HEK293 (cell line): ENCODE data around the gene ELAC1.

Experiments
- CTCF ChIP-seq: fragments of 450-650 bp; formaldehyde crosslinking; IDR thresholded peaks from 2 replicates; pipeline ENCODE4 v1.5.1; 2016; ENCODE audit warnings: missing biosample characterization, missing genetic modification characterization
- HOXA7 ChIP-seq: sonication (generic); formaldehyde crosslinking; IDR thresholded peaks from 2 replicates; pipeline ENCODE4 v1.8.1; 2022; ENCODE audit warnings: missing genetic modification reagents, borderline replicate concordance
- ZEB2 ChIP-seq: fragments of 450-650 bp; formaldehyde crosslinking; IDR thresholded peaks from 2 replicates; pipeline ENCODE4 v1.5.1; 2016; ENCODE audit warnings: missing biosample characterization, missing genetic modification characterization
- ZFP37 ChIP-seq: fragments of 450-650 bp; formaldehyde crosslinking; IDR thresholded peaks from 2 replicates; pipeline ENCODE4 v1.5.1; 2016; ENCODE audit warnings: missing biosample characterization, missing genetic modification characterization
- ZNF121 ChIP-seq: fragments of 450-650 bp; formaldehyde crosslinking; IDR thresholded peaks from 2 replicates; pipeline ENCODE4 v1.5.1; 2016; ENCODE audit warnings: missing biosample characterization, missing genetic modification characterization
- ZNF140 ChIP-seq: fragments of 450-650 bp; formaldehyde crosslinking; IDR thresholded peaks from 2 replicates; pipeline ENCODE4 v1.5.1; 2016; ENCODE audit warnings: missing biosample characterization, missing genetic modification characterization
- ZNF24 ChIP-seq: fragments of 450-650 bp; formaldehyde crosslinking; IDR thresholded peaks from 2 replicates; pipeline ENCODE4 v1.5.1; 2016; ENCODE audit warnings: missing biosample characterization, missing genetic modification characterization
- ZNF350 ChIP-seq: fragments of 450-650 bp; formaldehyde crosslinking; IDR thresholded peaks from 2 replicates; pipeline ENCODE4 v1.5.0; 2017; ENCODE audit warnings: missing biosample characterization, mild to moderate bottlenecking, missing genetic modification characterization
- ZNF549 ChIP-seq: fragments of 450-650 bp; IDR thresholded peaks from 2 replicates; pipeline ENCODE4 v1.5.1; 2018; ENCODE audit warnings: missing biosample characterization, missing genetic modification characterization, mild to moderate bottlenecking, inconsistent platforms, moderate library complexity
- ZNF610 ChIP-seq: fragments of 450-650 bp; formaldehyde crosslinking; IDR thresholded peaks from 2 replicates; pipeline ENCODE4 v1.5.1; 2016; ENCODE audit warnings: missing biosample characterization, missing genetic modification characterization, borderline replicate concordance
- ZNF629 ChIP-seq: fragments of 450-650 bp; formaldehyde crosslinking; IDR thresholded peaks from 2 replicates; pipeline ENCODE4 v1.5.1; 2017; ENCODE audit warnings: missing biosample characterization, missing genetic modification characterization
- TF ChIP-seq, protein P1 (sequence below): fragments of 450-650 bp; formaldehyde crosslinking; IDR thresholded peaks from 2 replicates; pipeline ENCODE4 v1.5.1; 2016; ENCODE audit warnings: missing biosample characterization, missing genetic modification characterization, low read depth

DNA sequence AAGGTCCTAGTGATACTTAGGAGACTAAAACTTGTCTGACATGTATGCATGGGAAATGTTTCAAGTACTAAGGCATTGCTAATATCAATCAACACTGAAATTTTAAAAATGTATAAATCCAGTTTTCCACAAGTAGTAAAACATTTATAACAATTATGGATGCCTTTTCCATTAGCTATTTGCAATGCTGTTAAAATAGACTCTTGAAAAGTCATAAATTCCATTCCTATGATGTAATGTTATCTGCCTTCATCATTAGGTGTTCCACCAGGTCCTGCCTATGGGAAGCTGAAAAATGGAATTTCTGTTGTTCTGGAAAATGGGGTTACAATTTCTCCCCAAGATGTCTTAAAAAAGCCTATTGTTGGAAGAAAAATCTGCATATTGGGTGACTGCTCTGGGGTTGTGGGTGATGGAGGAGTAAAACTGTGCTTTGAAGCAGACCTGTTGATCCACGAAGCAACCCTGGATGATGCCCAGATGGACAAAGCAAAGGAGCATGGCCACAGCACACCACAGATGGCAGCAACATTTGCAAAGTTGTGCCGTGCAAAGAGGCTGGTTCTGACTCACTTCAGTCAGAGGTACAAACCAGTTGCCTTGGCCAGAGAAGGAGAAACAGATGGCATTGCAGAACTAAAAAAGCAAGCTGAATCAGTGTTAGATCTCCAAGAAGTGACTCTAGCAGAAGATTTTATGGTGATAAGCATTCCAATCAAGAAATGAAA is 18.7 kb downstream of the ELAC1 start:
- no peak for TF ChIP-seq ZNF549 (tag by site-specific recombination)
- no peak for TF ChIP-seq CTCF (tag by site-specific recombination)
- 0 out of 2 replicates have a peak, but pooled peaks have one; percentile 44 for TF ChIP-seq ZFP37 (tag by site-specific recombination)
- no peak for TF ChIP-seq ZNF350 (tag by site-specific recombination)
- peak; percentile 51; the same call in 1 of the 2 replicates for TF ChIP-seq ZNF629 (tag by site-specific recombination)
- TF ChIP-seq, protein P1, sequence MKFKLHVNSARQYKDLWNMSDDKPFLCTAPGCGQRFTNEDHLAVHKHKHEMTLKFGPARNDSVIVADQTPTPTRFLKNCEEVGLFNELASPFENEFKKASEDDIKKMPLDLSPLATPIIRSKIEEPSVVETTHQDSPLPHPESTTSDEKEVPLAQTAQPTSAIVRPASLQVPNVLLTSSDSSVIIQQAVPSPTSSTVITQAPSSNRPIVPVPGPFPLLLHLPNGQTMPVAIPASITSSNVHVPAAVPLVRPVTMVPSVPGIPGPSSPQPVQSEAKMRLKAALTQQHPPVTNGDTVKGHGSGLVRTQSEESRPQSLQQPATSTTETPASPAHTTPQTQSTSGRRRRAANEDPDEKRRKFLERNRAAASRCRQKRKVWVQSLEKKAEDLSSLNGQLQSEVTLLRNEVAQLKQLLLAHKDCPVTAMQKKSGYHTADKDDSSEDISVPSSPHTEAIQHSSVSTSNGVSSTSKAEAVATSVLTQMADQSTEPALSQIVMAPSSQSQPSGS: peak; percentile 56; the same call in 1 of the 2 replicates
- no peak for TF ChIP-seq ZNF140 (tag by site-specific recombination)
- TF ChIP-seq ZNF24: no peak
- no peak for TF ChIP-seq ZEB2 (tag by site-specific recombination)
- TF ChIP-seq ZNF121 (tag by site-specific recombination): no peak
- no peak for TF ChIP-seq HOXA7 (CRISPR knock-in tag)
- no peak for TF ChIP-seq ZNF610 (tag by site-specific recombination)
